ENCODE data around the gene FDCSP.
"Not testable (repeated sequence)": the region's sequence is repeated elsewhere in the genome, so short reads cannot be mapped to it uniquely, and the experiment has no call there.

FDCSP gene

DNA sequence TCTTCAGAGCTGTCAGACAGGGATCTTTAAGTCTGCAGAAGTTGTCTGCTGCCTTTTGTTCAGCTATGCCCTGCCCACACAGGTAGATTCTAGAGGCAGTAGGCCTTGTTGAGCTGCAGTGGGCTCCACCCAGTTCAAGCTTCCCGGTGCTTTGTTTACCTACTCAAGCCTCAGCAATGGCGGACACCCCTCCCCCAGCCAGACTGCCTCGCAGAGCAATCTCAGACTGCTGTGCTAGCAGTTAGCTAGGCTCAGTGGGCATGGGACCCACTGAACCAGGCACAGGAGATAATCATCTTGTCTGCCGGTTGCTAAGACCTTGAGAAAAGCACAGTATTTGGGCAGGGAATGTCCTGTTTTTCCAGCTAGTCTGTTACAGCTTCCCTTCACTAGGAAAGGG, 13.2 kb upstream of the FDCSP start:
- not testable (repeated sequence) for H3K27ac Mint-ChIP-seq, H3K4me1 Mint-ChIP-seq, H3K36me3 Mint-ChIP-seq, H3K4me3 Mint-ChIP-seq, H3K9me3 Mint-ChIP-seq, H3K27me3 Mint-ChIP-seq

DNA sequence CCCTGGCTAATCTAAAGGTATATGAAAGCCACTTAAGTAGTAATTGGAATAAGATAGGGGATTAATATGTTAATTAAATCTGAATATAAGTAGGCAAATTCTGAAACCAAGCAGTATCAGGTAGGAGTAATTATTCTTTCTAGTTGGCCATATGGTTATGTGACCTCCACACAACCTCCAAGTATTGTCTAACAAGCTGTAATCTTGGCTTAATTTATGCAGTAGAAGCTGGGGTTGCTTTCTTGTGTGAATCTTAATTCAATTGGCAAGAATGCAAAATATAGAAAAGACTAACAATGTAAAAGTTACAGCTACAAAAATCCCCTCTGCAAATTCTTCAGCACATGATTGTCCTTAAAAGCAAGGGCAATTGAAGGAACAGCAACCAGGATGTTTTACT, 9.8 kb upstream of the FDCSP start:
- H3K36me3 Mint-ChIP-seq, H3K27ac Mint-ChIP-seq, H3K4me1 Mint-ChIP-seq, H3K27me3 Mint-ChIP-seq, H3K4me3 Mint-ChIP-seq, H3K9me3 Mint-ChIP-seq: not testable (repeated sequence)

DNA sequence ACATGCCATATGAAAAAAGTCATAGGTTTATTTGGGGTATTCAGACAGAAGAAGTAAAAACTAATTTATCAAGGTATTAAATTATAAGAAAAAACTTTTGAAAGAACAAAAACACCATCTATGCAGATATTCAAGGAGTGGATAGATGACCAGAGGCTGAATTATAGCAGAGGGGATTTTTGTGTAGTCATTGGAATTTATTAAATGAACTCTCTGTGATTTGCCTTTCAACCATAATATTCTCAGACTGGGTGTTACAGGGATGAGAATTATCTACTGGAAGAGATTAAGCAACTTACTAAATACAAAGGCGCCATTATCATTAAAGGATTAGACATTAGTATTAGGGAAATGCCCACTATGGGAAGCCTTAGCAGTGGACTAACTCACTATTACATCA, 9.4 kb upstream of the FDCSP start:
- H3K27ac Mint-ChIP-seq, H3K9me3 Mint-ChIP-seq, H3K4me3 Mint-ChIP-seq, H3K36me3 Mint-ChIP-seq, H3K4me1 Mint-ChIP-seq, H3K27me3 Mint-ChIP-seq: not testable (repeated sequence)

DNA sequence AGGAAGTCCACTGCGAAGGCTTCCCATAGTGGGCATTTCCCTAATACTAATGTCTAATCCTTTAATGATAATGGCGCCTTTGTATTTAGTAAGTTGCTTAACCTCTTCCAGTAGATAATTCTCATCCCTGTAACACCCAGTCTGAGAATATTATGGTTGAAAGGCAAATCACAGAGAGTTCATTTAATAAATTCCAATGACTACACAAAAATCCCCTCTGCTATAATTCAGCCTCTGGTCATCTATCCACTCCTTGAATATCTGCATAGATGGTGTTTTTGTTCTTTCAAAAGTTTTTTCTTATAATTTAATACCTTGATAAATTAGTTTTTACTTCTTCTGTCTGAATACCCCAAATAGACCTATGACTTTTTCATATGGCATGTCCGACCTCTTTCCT, 4.5 kb upstream of the FDCSP start:
- not testable (repeated sequence) for H3K9me3 Mint-ChIP-seq, H3K36me3 Mint-ChIP-seq, H3K27me3 Mint-ChIP-seq, H3K27ac Mint-ChIP-seq, H3K4me1 Mint-ChIP-seq, H3K4me3 Mint-ChIP-seq

DNA sequence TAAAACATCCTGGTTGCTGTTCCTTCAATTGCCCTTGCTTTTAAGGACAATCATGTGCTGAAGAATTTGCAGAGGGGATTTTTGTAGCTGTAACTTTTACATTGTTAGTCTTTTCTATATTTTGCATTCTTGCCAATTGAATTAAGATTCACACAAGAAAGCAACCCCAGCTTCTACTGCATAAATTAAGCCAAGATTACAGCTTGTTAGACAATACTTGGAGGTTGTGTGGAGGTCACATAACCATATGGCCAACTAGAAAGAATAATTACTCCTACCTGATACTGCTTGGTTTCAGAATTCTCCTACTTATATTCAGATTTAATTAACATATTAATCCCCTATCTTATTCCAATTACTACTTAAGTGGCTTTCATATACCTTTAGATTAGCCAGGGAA, 4.1 kb upstream of the FDCSP start:
- not testable (repeated sequence) for H3K27ac Mint-ChIP-seq, H3K36me3 Mint-ChIP-seq, H3K4me3 Mint-ChIP-seq, H3K9me3 Mint-ChIP-seq, H3K27me3 Mint-ChIP-seq, H3K4me1 Mint-ChIP-seq

DNA sequence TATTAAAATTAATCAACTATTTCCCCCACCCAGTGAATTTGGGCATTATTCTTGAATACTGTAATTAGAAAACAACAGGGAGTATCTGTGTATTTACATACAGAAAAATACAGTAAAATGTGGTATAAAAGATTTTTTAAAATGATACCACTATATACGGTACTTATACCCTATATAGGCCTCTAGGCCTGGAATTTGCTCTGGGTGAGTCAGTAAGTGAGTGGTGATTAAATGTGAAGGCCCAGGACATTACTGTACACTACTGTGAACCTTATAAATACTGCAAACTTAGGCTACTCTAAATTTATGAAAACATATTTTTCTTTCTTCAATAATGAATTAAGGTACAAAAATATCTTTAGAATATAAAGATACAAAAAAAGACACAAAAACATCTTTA, 10.2 kb downstream of the FDCSP start:
- no peak overlapping the region for H3K4me3 Mint-ChIP-seq
- H3K36me3 Mint-ChIP-seq: no peaks in the 10 kb centered on the region
- no peaks in the 10 kb centered on the region for H3K4me1 Mint-ChIP-seq
- H3K27me3 Mint-ChIP-seq: no peaks in the 10 kb centered on the region
- H3K9me3 Mint-ChIP-seq: peaks cover 4% of the 10 kb centered on the region
- H3K27ac Mint-ChIP-seq: no peak overlapping the region

DNA sequence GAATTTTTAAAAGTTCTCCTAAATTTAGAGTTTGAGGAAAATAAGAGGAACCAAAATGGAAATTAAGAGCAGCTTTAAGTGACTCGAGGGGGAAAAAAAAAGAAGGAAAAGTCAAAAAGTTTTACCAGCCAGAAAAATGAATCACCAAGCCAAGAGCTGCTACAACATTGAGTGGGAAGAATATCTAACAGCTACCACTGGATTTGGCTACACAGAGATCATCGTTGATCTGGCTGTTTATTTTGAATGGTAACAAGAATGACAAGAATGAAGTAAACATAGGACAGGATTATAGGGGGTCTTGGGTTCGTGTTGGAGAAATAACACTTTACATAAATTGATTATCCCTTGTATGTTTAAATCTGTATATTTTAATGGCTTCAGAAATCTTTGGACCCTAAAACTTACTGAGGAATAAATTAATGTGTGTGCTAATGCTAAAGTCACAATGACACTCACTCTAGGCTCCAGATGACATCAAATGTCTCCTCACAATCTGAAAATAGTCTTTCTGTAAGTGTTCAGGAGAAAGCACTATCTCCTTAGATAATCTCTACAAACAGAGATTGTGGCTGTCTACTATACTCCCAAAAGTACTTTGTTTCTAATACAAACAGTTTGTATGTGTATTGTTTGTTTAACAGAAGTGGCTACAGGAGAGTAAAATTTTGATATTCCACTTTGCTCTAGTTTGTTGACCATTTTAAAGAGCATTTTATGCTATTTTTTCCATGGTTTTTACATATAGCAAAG, 13.4 kb downstream of the FDCSP start:
- no peak overlapping the region for H3K4me3 Mint-ChIP-seq
- H3K27ac Mint-ChIP-seq: no peak overlapping the region
- H3K9me3 Mint-ChIP-seq: peaks cover 4% of the 10 kb centered on the region
- H3K27me3 Mint-ChIP-seq: no peaks in the 10 kb centered on the region
- H3K4me1 Mint-ChIP-seq: no peaks in the 10 kb centered on the region
- no peaks in the 10 kb centered on the region for H3K36me3 Mint-ChIP-seq

DNA sequence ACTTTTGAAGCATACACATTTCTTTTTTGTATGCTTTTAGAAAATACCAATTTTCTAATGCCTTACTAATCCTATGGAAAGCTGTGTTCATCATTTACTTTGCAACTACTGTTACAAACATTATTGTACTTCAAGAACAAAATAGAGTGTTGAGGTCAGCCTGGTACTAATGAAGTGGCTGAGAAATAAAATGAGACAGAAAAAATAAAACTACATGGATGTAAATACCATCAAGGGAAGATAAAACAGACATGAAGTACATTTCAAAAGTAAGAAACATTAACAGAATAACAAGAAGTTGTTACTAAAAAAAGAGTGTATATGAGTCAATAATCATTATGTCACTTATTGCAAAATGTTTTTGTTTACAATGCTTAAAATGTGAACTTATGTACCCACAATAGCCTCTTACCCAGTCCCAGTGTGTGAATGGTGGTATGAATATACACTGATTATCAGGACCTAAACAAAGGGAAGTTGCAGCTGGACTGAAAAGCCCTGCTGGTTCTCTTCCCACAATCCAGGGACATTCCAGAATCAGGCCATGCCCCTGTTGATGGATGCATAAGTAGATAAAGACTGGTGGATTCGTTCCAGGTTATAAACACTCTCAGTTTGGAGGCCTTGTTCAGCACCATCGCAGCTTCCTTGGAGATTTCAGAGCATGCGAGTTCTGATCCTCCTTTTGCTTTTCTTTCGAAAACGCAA, 14.1 kb downstream of the FDCSP start:
- Mint-ChIP-seq H3K4me1 (no peaks in the 10 kb centered on the region), H3K27ac (no peak overlapping the region), H3K4me3 (no peak overlapping the region), H3K27me3 (no peaks in the 10 kb centered on the region), H3K36me3 (no peaks in the 10 kb centered on the region), H3K9me3 (peaks cover 4% of the 10 kb centered on the region)

DNA sequence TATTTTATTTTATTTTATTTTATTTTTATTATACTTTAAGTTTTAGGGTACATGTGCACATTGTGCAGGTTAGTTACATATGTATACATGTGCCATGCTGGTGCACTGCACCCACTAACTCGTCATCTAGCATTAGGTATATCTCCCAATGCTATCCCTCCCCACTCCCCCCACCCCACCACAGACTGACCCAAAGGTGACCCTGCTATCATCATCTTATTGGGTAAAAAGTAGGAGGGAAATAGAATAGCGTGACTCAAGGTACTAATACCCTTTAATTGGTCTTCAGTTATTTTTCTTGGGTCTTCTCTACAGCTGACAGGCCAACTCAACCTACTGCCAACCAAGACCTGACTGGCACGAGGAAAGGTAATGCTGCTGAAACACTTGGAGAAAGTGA, 16.4 kb downstream of the FDCSP start, which contains the start of gene CSN3:
Gene CSN3, plus strand, starts transcription at position 301 of the 400 bp plus-strand sequence. CDS start 2,223 bp downstream, outside the sequence.
- H3K9me3 Mint-ChIP-seq, H3K4me1 Mint-ChIP-seq, H3K4me3 Mint-ChIP-seq, H3K36me3 Mint-ChIP-seq, H3K27me3 Mint-ChIP-seq, H3K27ac Mint-ChIP-seq: not testable (repeated sequence)

DNA sequence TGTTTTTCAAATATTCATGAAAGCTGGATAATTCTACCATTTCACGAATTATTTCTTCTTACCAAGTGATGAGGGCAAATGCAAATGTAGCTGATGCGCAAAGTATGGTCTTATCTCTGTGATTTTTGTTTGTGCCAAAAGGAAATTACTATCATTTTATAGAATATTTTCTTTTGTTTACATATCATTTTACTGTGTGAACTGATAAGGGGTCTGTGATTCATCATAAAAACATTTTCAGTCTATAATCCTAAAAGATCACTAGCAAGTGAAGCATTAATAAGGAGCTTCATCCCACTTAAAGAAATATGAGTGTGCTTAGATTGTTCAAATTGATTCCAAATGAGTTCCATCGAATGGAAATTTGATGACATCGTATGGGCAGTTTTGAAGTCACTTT, 17.2 kb downstream of the FDCSP start:
- Mint-ChIP-seq H3K9me3 (peaks cover 4% of the 10 kb centered on the region), H3K4me3 (no peak overlapping the region), H3K4me1 (no peaks in the 10 kb centered on the region), H3K27me3 (no peaks in the 10 kb centered on the region), H3K36me3 (no peaks in the 10 kb centered on the region), H3K27ac (no peak overlapping the region)

DNA sequence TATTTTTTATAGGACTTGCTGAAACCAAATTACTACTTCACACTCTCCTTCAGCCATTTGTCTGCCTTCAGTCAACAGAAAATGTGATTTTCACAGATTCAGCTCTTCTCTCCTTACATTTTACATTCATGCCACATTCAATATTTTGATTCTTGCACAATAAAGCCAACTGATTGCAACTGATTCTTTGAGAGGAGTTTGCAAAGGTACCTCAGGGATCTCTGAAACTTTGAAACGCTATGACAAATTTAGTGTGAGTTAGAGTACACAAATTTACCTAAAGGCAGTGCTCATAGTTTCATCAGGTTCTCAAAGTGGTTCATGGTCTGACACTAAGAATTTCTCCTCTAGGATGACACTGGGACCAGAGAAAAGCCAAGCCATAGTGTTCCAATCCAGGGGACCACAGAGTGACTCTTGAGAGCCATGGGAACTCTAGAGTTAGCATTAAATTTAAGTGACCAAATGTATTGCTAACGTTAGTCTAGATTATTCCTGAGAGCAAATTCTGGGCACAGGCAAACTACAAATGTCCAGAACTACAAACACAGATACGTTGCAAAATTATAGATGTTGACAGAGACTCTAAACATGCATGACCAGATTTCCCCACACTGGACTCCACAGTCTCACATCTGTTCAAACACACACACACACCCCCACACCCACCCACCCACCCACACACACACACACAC, 25.5 kb downstream of the FDCSP start:
- H3K36me3 Mint-ChIP-seq: no peaks in the 10 kb centered on the region
- no peaks in the 10 kb centered on the region for H3K4me1 Mint-ChIP-seq
- no peaks in the 10 kb centered on the region for H3K9me3 Mint-ChIP-seq
- no peak overlapping the region for H3K4me3 Mint-ChIP-seq
- peaks cover 1% of the 10 kb centered on the region for H3K27me3 Mint-ChIP-seq
- H3K27ac Mint-ChIP-seq: no peak overlapping the region

DNA sequence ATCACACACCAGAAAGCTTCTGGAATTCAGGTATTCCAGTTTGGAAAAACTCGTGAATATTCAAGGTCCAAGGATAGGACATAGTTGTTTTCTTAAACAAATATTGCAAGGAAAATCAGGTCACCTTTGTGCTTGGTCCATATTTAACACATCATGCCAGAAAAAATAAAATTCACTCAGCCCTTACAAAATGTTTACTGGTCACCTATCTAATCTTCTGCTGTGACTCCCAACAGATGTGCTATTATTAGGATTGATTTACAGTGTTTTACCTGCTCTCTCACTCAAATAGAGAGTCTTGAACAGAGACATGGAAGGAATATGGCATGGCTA, 26.0 kb downstream of the FDCSP start:
- H3K9me3 Mint-ChIP-seq: no peaks in the 10 kb centered on the region
- no peaks in the 10 kb centered on the region for H3K4me1 Mint-ChIP-seq
- no peak overlapping the region for H3K4me3 Mint-ChIP-seq
- no peak overlapping the region for H3K27ac Mint-ChIP-seq
- no peaks in the 10 kb centered on the region for H3K36me3 Mint-ChIP-seq
- peaks cover 1% of the 10 kb centered on the region for H3K27me3 Mint-ChIP-seq

DNA sequence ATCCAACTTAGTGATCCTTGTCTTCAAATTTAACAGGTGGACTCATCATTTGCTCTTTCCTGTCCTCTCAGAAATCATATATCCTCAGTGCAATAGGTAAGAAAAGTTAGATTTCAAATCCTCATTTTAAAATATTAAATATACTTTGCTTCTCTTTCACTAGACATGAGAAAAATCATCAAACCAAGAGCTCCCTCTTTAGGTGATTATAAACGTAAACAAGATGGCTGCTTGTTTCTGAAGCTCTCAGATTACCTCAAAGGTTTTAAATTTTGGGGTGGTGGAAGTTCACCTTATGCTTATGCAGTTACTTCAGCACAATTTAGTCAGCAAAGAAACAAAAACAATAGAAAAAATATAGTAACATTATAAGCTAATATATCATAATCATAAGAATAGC, 43.8 kb downstream of the FDCSP start:
- Mint-ChIP-seq H3K36me3 (no peaks in the 10 kb centered on the region), H3K9me3 (no peaks in the 10 kb centered on the region), H3K4me1 (no peaks in the 10 kb centered on the region), H3K27me3 (no peaks in the 10 kb centered on the region), H3K27ac (no peak overlapping the region), H3K4me3 (no peak overlapping the region)

DNA sequence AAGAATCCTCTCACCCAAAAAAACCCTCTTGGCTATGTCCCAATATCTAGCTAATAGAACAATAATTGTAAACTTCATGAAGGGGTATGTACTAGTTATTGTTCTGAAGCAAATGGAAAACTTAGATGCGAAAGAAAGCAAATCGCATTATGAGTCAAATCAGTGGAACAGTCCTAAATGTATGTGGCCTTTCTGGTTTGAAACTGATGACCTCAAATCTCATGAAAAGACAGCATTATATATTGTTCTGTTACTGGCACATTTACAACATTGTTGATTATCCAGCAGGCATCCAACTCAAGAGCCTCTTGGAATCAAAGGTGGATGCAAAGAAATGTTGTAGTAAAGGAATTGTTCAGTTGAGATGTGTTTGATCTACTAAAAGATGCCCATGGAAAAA, 51.2 kb downstream of the FDCSP start:
- H3K4me3 Mint-ChIP-seq: no peak overlapping the region
- no peaks in the 10 kb centered on the region for H3K27me3 Mint-ChIP-seq
- H3K36me3 Mint-ChIP-seq: no peaks in the 10 kb centered on the region
- no peak overlapping the region for H3K27ac Mint-ChIP-seq
- no peaks in the 10 kb centered on the region for H3K9me3 Mint-ChIP-seq
- no peaks in the 10 kb centered on the region for H3K4me1 Mint-ChIP-seq

DNA sequence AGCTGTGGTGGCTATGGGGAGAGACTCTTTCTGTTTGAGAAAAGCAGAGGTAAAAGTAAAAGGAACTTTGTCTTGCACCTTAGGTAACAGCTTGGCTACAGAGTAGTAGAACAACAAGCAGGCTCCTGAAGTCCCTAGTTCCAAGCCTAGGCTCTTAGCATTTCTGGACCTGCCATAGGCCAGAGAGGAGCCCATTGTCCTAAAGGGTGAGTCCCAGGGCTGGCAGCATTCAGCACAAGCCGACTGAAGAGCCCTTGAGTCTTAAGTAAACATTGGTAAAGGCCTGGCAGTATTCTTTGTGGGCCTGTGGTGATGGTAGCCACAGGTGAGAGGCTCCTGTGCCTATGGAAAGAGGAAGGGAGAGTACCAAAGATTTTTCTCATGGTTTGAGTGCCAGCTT, 54.6 kb downstream of the FDCSP start:
- Mint-ChIP-seq H3K36me3 (no peaks in the 10 kb centered on the region), H3K27me3 (no peaks in the 10 kb centered on the region), H3K4me1 (no peaks in the 10 kb centered on the region), H3K27ac (no peak overlapping the region), H3K4me3 (no peak overlapping the region), H3K9me3 (peaks cover 4% of the 10 kb centered on the region)
